ENCODE results near the gene SPAG5. TPM values are rescaled to one million over a fixed set of nuclear protein-coding genes. Genes with fewer than 3 reads are reported as not detected.

SPAG5 gene
- total and polyA plus RNA-seq, 9 of the 15 experiments (the other 6 are each of a cell fraction or from before 2014, with no cell fraction given) = 94.4 to 286 (median 151) TPM

Other genes with a start within 250 kb of the SPAG5 start
Only the 7 nearest of the 21 such genes appear.
- 32.0 and 42.0 TPM in 2 replicates for gene UNC119, start 46.4 kb downstream of the SPAG5 start, total RNA-seq (2014; rRNA removed)
- gene UNC119, start 46.4 kb downstream of the SPAG5 start, total RNA-seq (2014; rRNA removed; fragmentation: Illumina TruSeq; extraction: Trizol) = 7.0 and 8.9 TPM in 2 replicates
- gene UNC119, start 46.4 kb downstream of the SPAG5 start, total RNA-seq (2015; rRNA removed; fragmentation: Illumina TruSeq; extraction: Trizol) = 15.7 and 15.9 TPM in 2 replicates
- 16.3 and 21.1 TPM in 2 replicates for gene UNC119, start 46.4 kb downstream of the SPAG5 start, total RNA-seq (2021)
- gene UNC119, start 46.4 kb downstream of the SPAG5 start, polyA plus RNA-seq (2011; rRNA removed) = 47.7 and 62.5 TPM in 2 replicates
- 18.5 and 21.5 TPM in 2 replicates for gene UNC119, start 46.4 kb downstream of the SPAG5 start, polyA plus RNA-seq (2014; fragmentation: Illumina TruSeq; extraction: Trizol)
- 1 to 10 TPM in 1 of 2 experiments, under 1 TPM in 1; 0.37 to 1.0 TPM for gene UNC119, start 46.4 kb downstream of the SPAG5 start, polyA plus RNA-seq (2014; fragmentation: Nextera tagmentation; extraction: Ambion mirVana)
- gene UNC119, start 46.4 kb downstream of the SPAG5 start, polyA plus RNA-seq (2014; rRNA removed) = 29.1 and 29.6 TPM in 2 replicates
- gene PIGS, start 27.5 kb downstream of the SPAG5 start, total RNA-seq (2014; rRNA removed) = 55.1 and 86.9 TPM in 2 replicates
- gene PIGS, start 27.5 kb downstream of the SPAG5 start, total RNA-seq (2014; rRNA removed; fragmentation: Illumina TruSeq; extraction: Trizol) = 52.5 and 57.6 TPM in 2 replicates
- gene PIGS, start 27.5 kb downstream of the SPAG5 start, total RNA-seq (2015; rRNA removed; fragmentation: Illumina TruSeq; extraction: Trizol) = 51.5 and 55.3 TPM in 2 replicates
- gene PIGS, start 27.5 kb downstream of the SPAG5 start, total RNA-seq (2021) = 109 and 114 TPM in 2 replicates
- 64.4 and 76.9 TPM in 2 replicates for gene PIGS, start 27.5 kb downstream of the SPAG5 start, polyA plus RNA-seq (2011; rRNA removed)
- 138 TPM in 2 replicates for gene PIGS, start 27.5 kb downstream of the SPAG5 start, polyA plus RNA-seq (2014; fragmentation: Illumina TruSeq; extraction: Trizol)
- gene PIGS, start 27.5 kb downstream of the SPAG5 start, polyA plus RNA-seq (2014; fragmentation: Nextera tagmentation; extraction: Ambion mirVana) = 10 to 100 TPM; 47.5 to 55.8 TPM
- gene PIGS, start 27.5 kb downstream of the SPAG5 start, polyA plus RNA-seq (2014; rRNA removed) = 68.4 and 68.7 TPM in 2 replicates
- 93.5 and 102 TPM in 2 replicates for gene ALDOC, start 22.1 kb downstream of the SPAG5 start, total RNA-seq (2014; rRNA removed)
- 52.0 and 64.1 TPM in 2 replicates for gene ALDOC, start 22.1 kb downstream of the SPAG5 start, total RNA-seq (2014; rRNA removed; fragmentation: Illumina TruSeq; extraction: Trizol)
- 42.8 and 43.2 TPM in 2 replicates for gene ALDOC, start 22.1 kb downstream of the SPAG5 start, total RNA-seq (2015; rRNA removed; fragmentation: Illumina TruSeq; extraction: Trizol)
- 69.8 and 74.2 TPM in 2 replicates for gene ALDOC, start 22.1 kb downstream of the SPAG5 start, total RNA-seq (2021)
- gene ALDOC, start 22.1 kb downstream of the SPAG5 start, polyA plus RNA-seq (2011; rRNA removed) = 263 and 354 TPM in 2 replicates
- 110 and 122 TPM in 2 replicates for gene ALDOC, start 22.1 kb downstream of the SPAG5 start, polyA plus RNA-seq (2014; fragmentation: Illumina TruSeq; extraction: Trizol)
- gene ALDOC, start 22.1 kb downstream of the SPAG5 start, polyA plus RNA-seq (2014; fragmentation: Nextera tagmentation; extraction: Ambion mirVana) = 100 to 1,000 TPM in 1 of 2 experiments, 10 to 100 TPM in 1; 93.5 to 124 TPM
- 99.2 and 113 TPM in 2 replicates for gene ALDOC, start 22.1 kb downstream of the SPAG5 start, polyA plus RNA-seq (2014; rRNA removed)
- gene RSKR, start 15.2 kb upstream of the SPAG5 start, total RNA-seq (2014; rRNA removed) = 10.3 and 12.2 TPM in 2 replicates
- gene RSKR, start 15.2 kb upstream of the SPAG5 start, total RNA-seq (2014; rRNA removed; fragmentation: Illumina TruSeq; extraction: Trizol) = 14.3 and 17.2 TPM in 2 replicates
- gene RSKR, start 15.2 kb upstream of the SPAG5 start, total RNA-seq (2015; rRNA removed; fragmentation: Illumina TruSeq; extraction: Trizol) = 13.6 and 16.2 TPM in 2 replicates
- 25.0 and 25.8 TPM in 2 replicates for gene RSKR, start 15.2 kb upstream of the SPAG5 start, total RNA-seq (2021)
- gene RSKR, start 15.2 kb upstream of the SPAG5 start, polyA plus RNA-seq (2011; rRNA removed) = 42.2 and 42.3 TPM in 2 replicates
- gene RSKR, start 15.2 kb upstream of the SPAG5 start, polyA plus RNA-seq (2014; fragmentation: Illumina TruSeq; extraction: Trizol) = 19.3 and 21.9 TPM in 2 replicates
- 1 to 10 TPM; 1.4 to 4.0 TPM for gene RSKR, start 15.2 kb upstream of the SPAG5 start, polyA plus RNA-seq (2014; fragmentation: Nextera tagmentation; extraction: Ambion mirVana)
- 26.6 and 26.7 TPM in 2 replicates for gene RSKR, start 15.2 kb upstream of the SPAG5 start, polyA plus RNA-seq (2014; rRNA removed)
- 103 and 174 TPM in 2 replicates for gene BLTP2, start 46.1 kb upstream of the SPAG5 start, total RNA-seq (2014; rRNA removed)
- 115 and 124 TPM in 2 replicates for gene BLTP2, start 46.1 kb upstream of the SPAG5 start, total RNA-seq (2014; rRNA removed; fragmentation: Illumina TruSeq; extraction: Trizol)
- gene BLTP2, start 46.1 kb upstream of the SPAG5 start, total RNA-seq (2015; rRNA removed; fragmentation: Illumina TruSeq; extraction: Trizol) = 122 and 126 TPM in 2 replicates
- 163 TPM in 2 replicates for gene BLTP2, start 46.1 kb upstream of the SPAG5 start, total RNA-seq (2021)
- gene BLTP2, start 46.1 kb upstream of the SPAG5 start, polyA plus RNA-seq (2011; rRNA removed) = 135 and 174 TPM in 2 replicates
- gene BLTP2, start 46.1 kb upstream of the SPAG5 start, polyA plus RNA-seq (2014; fragmentation: Illumina TruSeq; extraction: Trizol) = 102 and 105 TPM in 2 replicates
- 10 to 100 TPM; 14.7 to 34.3 TPM for gene BLTP2, start 46.1 kb upstream of the SPAG5 start, polyA plus RNA-seq (2014; fragmentation: Nextera tagmentation; extraction: Ambion mirVana)
- gene BLTP2, start 46.1 kb upstream of the SPAG5 start, polyA plus RNA-seq (2014; rRNA removed) = 89.0 and 91.2 TPM in 2 replicates
- 41.2 and 46.7 TPM in 2 replicates for gene SDF2, start 62.9 kb upstream of the SPAG5 start, total RNA-seq (2014; rRNA removed)
- gene SDF2, start 62.9 kb upstream of the SPAG5 start, total RNA-seq (2014; rRNA removed; fragmentation: Illumina TruSeq; extraction: Trizol) = 62.7 and 64.0 TPM in 2 replicates
- gene SDF2, start 62.9 kb upstream of the SPAG5 start, total RNA-seq (2015; rRNA removed; fragmentation: Illumina TruSeq; extraction: Trizol) = 50.2 and 51.6 TPM in 2 replicates
- 45.7 and 50.0 TPM in 2 replicates for gene SDF2, start 62.9 kb upstream of the SPAG5 start, total RNA-seq (2021)
- 56.1 and 77.2 TPM in 2 replicates for gene SDF2, start 62.9 kb upstream of the SPAG5 start, polyA plus RNA-seq (2011; rRNA removed)
- 62.1 and 67.0 TPM in 2 replicates for gene SDF2, start 62.9 kb upstream of the SPAG5 start, polyA plus RNA-seq (2014; fragmentation: Illumina TruSeq; extraction: Trizol)
- 100 to 1,000 TPM; 116 to 132 TPM for gene SDF2, start 62.9 kb upstream of the SPAG5 start, polyA plus RNA-seq (2014; fragmentation: Nextera tagmentation; extraction: Ambion mirVana)
- gene SDF2, start 62.9 kb upstream of the SPAG5 start, polyA plus RNA-seq (2014; rRNA removed) = 60.8 and 65.6 TPM in 2 replicates
- 58.1 and 80.4 TPM in 2 replicates for gene SUPT6H, start 63.2 kb upstream of the SPAG5 start, total RNA-seq (2014; rRNA removed)
- gene SUPT6H, start 63.2 kb upstream of the SPAG5 start, total RNA-seq (2014; rRNA removed; fragmentation: Illumina TruSeq; extraction: Trizol) = 44.4 and 48.2 TPM in 2 replicates
- gene SUPT6H, start 63.2 kb upstream of the SPAG5 start, total RNA-seq (2015; rRNA removed; fragmentation: Illumina TruSeq; extraction: Trizol) = 49.2 and 49.8 TPM in 2 replicates
- 67.9 and 77.7 TPM in 2 replicates for gene SUPT6H, start 63.2 kb upstream of the SPAG5 start, total RNA-seq (2021)
- gene SUPT6H, start 63.2 kb upstream of the SPAG5 start, polyA plus RNA-seq (2011; rRNA removed) = 34.8 and 35.8 TPM in 2 replicates
- gene SUPT6H, start 63.2 kb upstream of the SPAG5 start, polyA plus RNA-seq (2014; fragmentation: Illumina TruSeq; extraction: Trizol) = 68.5 and 68.9 TPM in 2 replicates
- 1 to 10 TPM; 1.7 to 3.3 TPM for gene SUPT6H, start 63.2 kb upstream of the SPAG5 start, polyA plus RNA-seq (2014; fragmentation: Nextera tagmentation; extraction: Ambion mirVana)
- gene SUPT6H, start 63.2 kb upstream of the SPAG5 start, polyA plus RNA-seq (2014; rRNA removed) = 47.8 and 57.3 TPM in 2 replicates

Measured in K562 (cell line).